Peyer's patch (tissue), 4 donors: ENCODE data around the gene SORCS1. TPM values are rescaled to one million over a fixed set of nuclear protein-coding genes. Genes with fewer than 3 reads are reported as not detected.

Experiments
- DNase-seq, 3 donors: peaks; one replicate each; pipeline ENCODE4 v3.0.0-alpha.2; 2017 to 2019
- H3K27ac ChIP-seq, 4 donors: fragments of 200-600 bp; sonication (generic); one replicate each; pipeline ENCODE4 v1.5.1; 2016 to 2019
- H3K27me3 ChIP-seq, 2 donors: fragments of 200-600 bp; sonication (generic); one replicate each; pipeline ENCODE4 v1.5.1; 2019
- H3K36me3 ChIP-seq, 3 donors: fragments of 200-600 bp; sonication (generic); one replicate each; pipeline ENCODE4 v1.5.1; 2016 to 2019
- H3K4me1 ChIP-seq, 4 donors: fragments of 200-600 bp; sonication (generic); one replicate each; pipeline ENCODE4 v1.5.1; 2016 to 2019
- H3K4me3 ChIP-seq, 4 donors: fragments of 200-600 bp; sonication (generic); 1 replicate in 3 of 4; 2 replicates in 1 of 4; pipeline ENCODE4 v1.5.1; 2016 to 2019; ENCODE audit warnings: mild to moderate bottlenecking in 1 of 4
- H3K9me3 ChIP-seq, 4 donors: fragments of 200-600 bp; sonication (generic); one replicate each; pipeline ENCODE4 v1.5.1; 2016 to 2019; ENCODE audit warnings: mild to moderate bottlenecking in 1 of 4
- CTCF ChIP-seq, 6 experiments: fragments of 450-650 bp in 4 of 6; fragments of 200-600 bp in 2 of 6; sonication (generic) in 1 of 6; IDR thresholded peaks; one replicate each; pipeline ENCODE4 v1.5.1; 2017 to 2019; ENCODE audit warnings: antibody characterized with exemption in 6 of 6, mild to moderate bottlenecking in 3 of 6, moderate library complexity in 1 of 6
- POLR2A ChIP-seq, 2 donors: fragments of 450-650 bp; IDR thresholded peaks; one replicate each; pipeline ENCODE4 v1.5.1; 2017; ENCODE audit warnings: antibody characterized with exemption in 2 of 2, mild to moderate bottlenecking in 2 of 2, moderate library complexity in 2 of 2
- total RNA-seq, 4 donors: library from RNA; depleted of rRNA; stranded (reverse); fragments of >200 nt; gene quantifications; one replicate each; pipeline ENCODE4 v1.1.0, GENCODE V29; 2016

SORCS1 gene
- total RNA-seq, 4 donors from 2014 or later: 0.53 to 5.9 (median 2.4) TPM

DNA sequence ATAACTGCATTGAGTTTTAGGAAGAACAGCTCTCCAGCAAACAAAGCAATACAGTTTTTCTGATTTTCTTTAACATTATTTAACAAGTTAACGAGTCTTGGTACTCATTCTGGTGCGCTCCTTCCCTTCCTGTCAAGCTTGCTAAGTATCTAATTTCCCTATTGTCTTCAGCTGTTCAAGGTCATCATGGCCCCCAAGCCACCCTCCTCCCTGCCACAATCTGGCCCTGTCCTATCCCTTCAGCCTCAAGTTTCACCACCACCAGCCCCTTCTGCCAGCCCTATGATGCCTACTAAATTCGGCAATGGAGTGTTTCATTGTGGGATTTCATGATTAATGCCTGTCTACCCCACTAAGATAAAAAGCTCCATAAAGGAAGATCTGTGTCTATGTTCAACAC, 121.0 kb downstream of the SORCS1 start:
- no peak overlapping the region for H3K27ac ChIP-seq
- H3K4me1 ChIP-seq: no peaks in the 10 kb centered on the region
- H3K9me3 ChIP-seq: no peaks in the 10 kb centered on the region
- H3K27me3 ChIP-seq: no peaks in the 10 kb centered on the region
- no peaks in the 10 kb centered on the region for H3K36me3 ChIP-seq
- TF ChIP-seq CTCF (IDR thresholded peaks at IDR 0.05): no peak
- no peak for TF ChIP-seq POLR2A (IDR thresholded peaks at IDR 0.05)
- no peak overlapping the region for H3K4me3 ChIP-seq
- no peak for DNase-seq

DNA sequence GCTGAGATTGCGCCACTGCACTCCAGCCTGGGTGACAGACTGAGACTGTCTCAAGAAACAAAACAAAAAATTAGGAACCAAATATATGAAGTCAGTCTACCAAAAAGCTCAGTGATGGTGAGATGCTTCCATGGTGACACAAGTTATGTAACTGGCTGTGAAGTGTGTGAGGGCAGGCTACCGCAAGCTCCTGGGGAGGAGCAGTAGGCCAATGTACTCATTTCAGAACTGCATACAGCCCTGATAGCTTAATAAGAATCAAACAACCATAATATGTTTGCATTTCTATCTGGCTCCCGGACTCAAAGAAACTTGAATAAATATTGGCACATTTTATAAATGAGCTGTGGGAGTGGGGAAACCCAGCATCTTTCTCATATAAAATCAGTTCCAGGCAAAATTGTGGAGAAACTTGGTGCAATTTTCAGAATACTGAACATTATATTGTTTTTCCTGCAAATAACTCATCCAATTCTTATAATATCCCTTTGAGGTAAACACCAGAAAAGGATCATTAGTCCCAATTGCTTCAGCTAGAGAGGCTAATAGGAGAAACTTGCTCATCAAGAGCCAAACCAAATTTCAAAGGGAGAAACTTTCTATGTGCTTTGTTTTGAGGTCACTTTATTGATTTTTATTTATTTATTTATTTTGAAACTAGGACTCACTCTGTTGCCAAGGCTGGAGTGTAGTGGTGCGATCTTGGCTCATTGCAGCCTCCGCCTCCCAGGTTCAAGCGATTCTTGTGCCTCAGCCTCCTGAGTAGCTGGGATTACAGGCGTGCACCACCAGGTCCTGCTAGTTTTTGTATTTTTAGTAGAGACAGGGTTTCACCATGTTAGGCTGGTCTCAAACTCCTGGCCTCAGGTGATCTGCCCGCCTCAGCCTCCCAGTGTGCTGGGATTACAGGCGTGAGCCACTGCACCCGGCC, 127.0 kb downstream of the SORCS1 start:
- H3K27me3 ChIP-seq: no peaks in the 10 kb centered on the region
- no peak overlapping the region for H3K4me3 ChIP-seq
- H3K27ac ChIP-seq: no peak overlapping the region
- H3K4me1 ChIP-seq: no peaks in the 10 kb centered on the region
- DNase-seq: no peak
- no peaks in the 10 kb centered on the region for H3K36me3 ChIP-seq
- no peaks in the 10 kb centered on the region for H3K9me3 ChIP-seq
- TF ChIP-seq CTCF (IDR thresholded peaks at IDR 0.05) (no peak), POLR2A (IDR thresholded peaks at IDR 0.05) (no peak)

GRCh38 chr10:107033799-107034422, 130.6 kb downstream of the SORCS1 start:
- no peaks in the 10 kb centered on the region for H3K9me3 ChIP-seq
- no peaks in the 10 kb centered on the region for H3K27me3 ChIP-seq
- no peak overlapping the region for H3K27ac ChIP-seq
- DNase-seq: no peak
- no peak for TF ChIP-seq CTCF (IDR thresholded peaks at IDR 0.05)
- no peak for TF ChIP-seq POLR2A (IDR thresholded peaks at IDR 0.05)
- H3K4me1 ChIP-seq: no peaks in the 10 kb centered on the region
- no peak overlapping the region for H3K4me3 ChIP-seq
- H3K36me3 ChIP-seq: no peaks in the 10 kb centered on the region

DNA sequence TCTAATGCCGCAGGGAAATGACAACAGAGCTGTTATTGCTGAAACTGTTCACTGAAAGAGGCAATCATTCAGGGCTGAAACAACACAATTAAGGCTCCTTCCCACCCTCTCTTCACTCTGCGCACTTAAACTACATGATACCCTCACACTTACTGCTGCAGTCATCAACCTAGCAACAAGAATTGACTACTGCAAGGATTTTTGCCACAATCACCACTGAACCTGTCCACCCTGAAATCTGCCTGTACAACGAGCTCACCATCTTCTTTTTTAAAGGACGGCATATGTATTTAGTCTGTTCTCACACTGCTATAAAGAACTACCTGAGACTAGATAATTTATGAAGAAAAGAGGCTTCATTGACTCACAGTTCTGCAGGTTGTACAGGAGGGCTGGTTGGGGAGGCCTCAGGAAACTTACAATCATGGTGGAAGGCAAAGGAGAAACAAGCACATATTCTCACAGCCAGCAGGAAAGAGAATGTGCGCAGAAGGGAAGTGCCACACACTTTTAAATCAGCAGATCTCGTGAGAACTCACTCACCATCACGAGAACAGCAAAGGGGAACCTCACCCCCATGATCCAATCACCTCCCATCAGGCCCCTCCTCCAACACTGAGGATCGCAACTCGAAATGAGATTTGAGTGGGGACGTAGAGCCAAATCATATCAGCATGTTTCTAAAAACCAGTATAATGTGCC, 131.7 kb downstream of the SORCS1 start:
- no peak overlapping the region for H3K27ac ChIP-seq
- no peaks in the 10 kb centered on the region for H3K9me3 ChIP-seq
- no peak for DNase-seq
- H3K4me1 ChIP-seq: no peaks in the 10 kb centered on the region
- no peak overlapping the region for H3K4me3 ChIP-seq
- TF ChIP-seq POLR2A (IDR thresholded peaks at IDR 0.05) (no peak), CTCF (IDR thresholded peaks at IDR 0.05) (no peak)
- no peaks in the 10 kb centered on the region for H3K27me3 ChIP-seq
- no peaks in the 10 kb centered on the region for H3K36me3 ChIP-seq

DNA sequence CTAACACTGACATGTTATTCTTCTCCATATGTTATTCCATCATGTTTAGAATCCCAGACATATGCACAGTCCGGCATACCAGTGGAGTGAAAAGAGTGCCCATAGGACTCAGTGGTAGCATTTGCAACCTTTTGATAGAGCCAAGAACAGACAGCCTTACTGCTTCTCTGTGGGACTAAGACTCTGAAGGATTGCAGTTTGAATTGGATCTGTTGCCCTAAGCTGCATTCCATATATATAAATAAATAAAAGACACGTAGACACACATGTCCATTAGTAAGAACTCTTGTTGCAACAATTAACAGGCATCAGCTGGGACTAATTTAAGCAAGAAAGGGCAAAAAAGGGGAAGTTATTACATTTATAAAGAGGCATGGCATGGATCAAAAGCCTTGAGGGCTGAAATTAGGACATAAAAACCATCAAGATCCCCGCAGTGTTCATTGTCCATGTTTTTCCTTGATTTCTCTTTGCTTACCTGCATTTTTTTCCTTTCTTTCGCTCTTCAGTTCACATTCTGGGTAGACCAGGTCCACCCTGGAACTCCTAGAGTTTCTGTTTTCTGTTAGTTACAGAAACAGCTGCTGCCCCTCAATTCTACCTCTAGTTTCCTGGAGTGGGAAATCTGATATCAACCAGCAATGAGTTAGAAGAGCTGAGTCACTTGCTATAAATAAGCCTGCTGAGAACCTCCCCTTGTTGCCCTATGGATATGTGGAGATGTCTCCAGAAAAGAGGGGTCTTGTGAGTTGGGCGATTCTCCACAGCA, 132.4 kb downstream of the SORCS1 start:
- no peaks in the 10 kb centered on the region for H3K9me3 ChIP-seq
- H3K27me3 ChIP-seq: no peaks in the 10 kb centered on the region
- no peak overlapping the region for H3K27ac ChIP-seq
- TF ChIP-seq CTCF (IDR thresholded peaks at IDR 0.05) (no peak), POLR2A (IDR thresholded peaks at IDR 0.05) (no peak)
- no peaks in the 10 kb centered on the region for H3K4me1 ChIP-seq
- DNase-seq: no peak
- H3K4me3 ChIP-seq: no peak overlapping the region
- no peaks in the 10 kb centered on the region for H3K36me3 ChIP-seq
